ENCODE measurements around the gene CCDC138.

- TF ChIP-seq CTCF (IDR thresholded peaks at IDR 0.05; ENCODE audit: insufficient read depth, low read depth, low read length) = no peak
- TF ChIP-seq EZH2 (IDR thresholded peaks at IDR 0.05; ENCODE audit: insufficient read depth, low read length) = no peak
Observed at GRCh38 chr2:108910541-108911396, 124.2 kb downstream of the CCDC138 start.

Data from astrocyte (in vitro differentiated cells and primary cell).